SK-N-SH (cell line): ENCODE data around the gene DIPK1A. TPM values are rescaled to one million over a fixed set of nuclear protein-coding genes. Genes with fewer than 3 reads are reported as not detected.

Experiments used
- CTCF ChIA-PET: fragments of 300-600, 350-600 bp; formaldehyde crosslinking; extraction: SDS; loops from one replicate; lab custom pipeline; 2021; lab: Yijun Ruan, JAX
- POLR2A ChIA-PET: fragments of 350-600 bp; sonication (Branson Sonifier 250); formaldehyde crosslinking; extraction: SDS; loops from one replicate; lab custom pipeline; 2020; ENCODE audit warnings: antibody characterized with exemption, inconsistent platforms; lab: Yijun Ruan, JAX
- DNase-seq: peaks from one replicate; pipeline ENCODE4 v3.0.0; 2012
- H2AFZ ChIP-seq: fragments of 200-600 bp; sonication (generic); 2 replicates; pipeline ENCODE4 v1.8.1; 2016; ENCODE audit warnings: antibody characterized with exemption, mild to moderate bottlenecking, low read depth
- H3F3A ChIP-seq: fragments of 200-600 bp; sonication (generic); replicated peaks from 2 replicates; pipeline ENCODE3; 2016; ENCODE audit warnings: antibody characterized with exemption, mild to moderate bottlenecking; ENCODE audit not compliant: insufficient read depth
- H3K27ac ChIP-seq, 2 experiments: fragments of 200-500 bp in 1 of 2; fragments of 200-600 bp in 1 of 2; sonication (Bioruptor generic) in 1 of 2; sonication (generic), shearing (Covaris generic) in 1 of 2; 2 replicates each; pipeline versions ENCODE4 v1.5.1 to v1.6.1; 2014 to 2016; ENCODE audit warnings: low read depth in 2 of 2, inconsistent platforms in 1 of 2, low read length in 1 of 2, mild to moderate bottlenecking in 1 of 2, mixed read lengths in 1 of 2
- H3K27me3 ChIP-seq: fragments of 200-600 bp; sonication (generic), shearing (Covaris generic); 2 replicates; pipeline ENCODE4 v1.6.1; 2016; ENCODE audit warnings: mixed run types; ENCODE audit not compliant: insufficient read depth
- H3K36me3 ChIP-seq, 2 experiments: fragments of 200-500 bp in 1 of 2; fragments of 200-600 bp in 1 of 2; sonication (Bioruptor generic) in 1 of 2; sonication (generic) in 1 of 2; replicated peaks in 1 of 2; 2 replicates each; pipeline versions ENCODE3 to v1.5.1; 2014 to 2016; ENCODE audit warnings: low read length in 1 of 2, mild to moderate bottlenecking in 1 of 2; ENCODE audit not compliant: insufficient read depth in 2 of 2, control insufficient read depth in 1 of 2
- H3K4me1 ChIP-seq, 2 experiments: fragments of 200-500 bp in 1 of 2; fragments of 200-600 bp in 1 of 2; sonication (Bioruptor generic) in 1 of 2; sonication (generic), shearing (Covaris generic) in 1 of 2; 2 replicates each; pipeline versions ENCODE4 v1.5.1 to v1.6.1; 2014 to 2016; ENCODE audit warnings: low read depth in 1 of 2, low read length in 1 of 2, mixed run types in 1 of 2; ENCODE audit not compliant: insufficient read depth in 2 of 2, control insufficient read depth in 1 of 2
- H3K4me2 ChIP-seq: fragments of 200-600 bp; sonication (generic), shearing (Covaris generic); 2 replicates; pipeline ENCODE4 v1.6.1; 2017; ENCODE audit warnings: mixed run types
- H3K4me3 ChIP-seq, 2 experiments: fragments of 200-500 bp in 1 of 2; fragments of 200-600 bp in 1 of 2; sonication (Bioruptor generic) in 1 of 2; sonication (generic), shearing (Covaris generic) in 1 of 2; 2 replicates each; pipeline versions ENCODE4 v1.5.1 to v1.8.1; 2014 to 2016; ENCODE audit warnings: low read depth in 2 of 2, inconsistent platforms in 1 of 2, low read length in 1 of 2, mild to moderate bottlenecking in 1 of 2, mixed read lengths in 1 of 2, moderate library complexity in 1 of 2
- H3K79me2 ChIP-seq: fragments of 200-600 bp; sonication (generic); 2 replicates; pipeline ENCODE4 v1.8.1; 2017; ENCODE audit warnings: mild to moderate bottlenecking; ENCODE audit not compliant: insufficient read depth
- H3K9ac ChIP-seq: fragments of 200-600 bp; sonication (generic); 2 replicates; pipeline ENCODE4 v1.6.1; 2017; ENCODE audit warnings: mixed run types
- H3K9me2 ChIP-seq: fragments of 200-600 bp; sonication (generic); 2 replicates; pipeline ENCODE4 v1.6.1; 2017; ENCODE audit warnings: mixed run types
- H3K9me3 ChIP-seq: fragments of 200-600 bp; sonication (generic); 2 replicates; pipeline ENCODE4 v1.6.1; 2017; ENCODE audit warnings: mixed run types, mild to moderate bottlenecking, moderate library complexity
- H4K20me1 ChIP-seq: fragments of 200-600 bp; sonication (generic); 2 replicates; pipeline ENCODE4 v1.6.1; 2017; ENCODE audit warnings: mild to moderate bottlenecking, mixed run types; ENCODE audit not compliant: insufficient read depth
- CTCF ChIP-seq: fragments of 200-600 bp; sonication (generic); IDR thresholded peaks from 2 replicates; pipeline ENCODE4 v1.6.1; 2017; ENCODE audit warnings: antibody characterized with exemption, mild to moderate bottlenecking, moderate library complexity
- ELF1 ChIP-seq: IDR thresholded peaks from 2 replicates; pipeline ENCODE4 v1.4.0; 2012
- EP300 ChIP-seq, 2 experiments: IDR thresholded peaks; 2 replicates each; pipeline versions ENCODE4 v1.4.0 to v1.6.1; 2012; ENCODE audit warnings: borderline replicate concordance in 1 of 2, low read depth in 1 of 2, low read length in 1 of 2
- EZH2phosphoT487 ChIP-seq: fragments of 200-600 bp; sonication (generic); IDR thresholded peaks from 2 replicates; pipeline ENCODE4 v1.6.1; 2017; ENCODE audit warnings: low read depth, mixed run types, mild to moderate bottlenecking, antibody characterized with exemption, moderate library complexity, borderline replicate concordance
- FOSL2 ChIP-seq: IDR thresholded peaks from 2 replicates; pipeline ENCODE4 v1.4.0; 2012; ENCODE audit warnings: low read depth, mild to moderate bottlenecking, moderate library complexity, borderline replicate concordance
- FOXM1 ChIP-seq: IDR thresholded peaks from 2 replicates; pipeline ENCODE4 v1.4.0; 2012; ENCODE audit warnings: low read depth, mild to moderate bottlenecking
- GABPA ChIP-seq: IDR thresholded peaks from 2 replicates; pipeline ENCODE4 v1.4.0; 2012; ENCODE audit warnings: low read depth, mild to moderate bottlenecking
- GATA2 ChIP-seq: sonication (generic); formaldehyde crosslinking; IDR thresholded peaks from 2 replicates; pipeline ENCODE4 v1.5.0; 2020; ENCODE audit warnings: mild to moderate bottlenecking, missing genetic modification reagents
- MAX ChIP-seq: IDR thresholded peaks from 2 replicates; pipeline ENCODE4 v1.4.0; 2012; ENCODE audit warnings: low read depth
- NFIC ChIP-seq: IDR thresholded peaks from 2 replicates; pipeline ENCODE4 v1.4.0; 2012; ENCODE audit warnings: borderline replicate concordance
- NRF1 ChIP-seq: IDR thresholded peaks from 2 replicates; pipeline ENCODE4 v1.6.1; 2012; ENCODE audit warnings: low read depth, mild to moderate bottlenecking, low read length
- POLR2AphosphoS5 ChIP-seq: IDR thresholded peaks from 2 replicates; pipeline ENCODE4 v1.6.1; 2012; ENCODE audit warnings: low read depth, low read length
- RAD21 ChIP-seq: IDR thresholded peaks from 2 replicates; pipeline ENCODE4 v1.6.1; 2012; ENCODE audit warnings: mild to moderate bottlenecking, low read length
- SIN3A ChIP-seq: IDR thresholded peaks from 2 replicates; pipeline ENCODE4 v1.6.1; 2012; ENCODE audit warnings: low read depth, mild to moderate bottlenecking, low read length, moderate library complexity, borderline replicate concordance
- SMC3 ChIP-seq: IDR thresholded peaks from 2 replicates; pipeline ENCODE4 v1.6.1; 2012; ENCODE audit warnings: low read depth, low read length, improper control_type of control experiment
- TAF1 ChIP-seq: IDR thresholded peaks from 2 replicates; pipeline ENCODE4 v1.6.1; 2012; ENCODE audit warnings: low read depth, mild to moderate bottlenecking, low read length, moderate library complexity, borderline replicate concordance
- TEAD4 ChIP-seq: IDR thresholded peaks from 2 replicates; pipeline ENCODE4 v1.4.0; 2012; ENCODE audit warnings: mild to moderate bottlenecking, borderline replicate concordance; ENCODE audit not compliant: insufficient read depth
- USF1 ChIP-seq: IDR thresholded peaks from 2 replicates; pipeline ENCODE4 v1.4.0; 2012; ENCODE audit warnings: low read depth, borderline replicate concordance
- WGBS: methylation state at CpG from one replicate; pipeline ENCODE4 v1.1.6; 2017; ENCODE audit warnings: low lambda C conversion rate; 5-methylcytosine and 5-hydroxymethylcytosine counted together
- polyA plus RNA-seq, 3 experiments: library from polyadenylated mRNA; depleted of rRNA; stranded (reverse); fragments of >200 nt; gene quantifications; 2 replicates each; pipeline ENCODE4 v1.2.3, GENCODE V29; 2012
- TF ChIP-seq, protein P1 (sequence below): fragments of 150-350 bp; IDR thresholded peaks from 2 replicates; pipeline ENCODE4 v1.6.1; 2017; ENCODE audit warnings: antibody characterized with exemption, low read length, low read depth, borderline replicate concordance

The DIPK1A gene
- polyA plus RNA-seq, 1 of the 3 experiments (the other 2 are of a cell fraction) = 3.4 TPM

DNA sequence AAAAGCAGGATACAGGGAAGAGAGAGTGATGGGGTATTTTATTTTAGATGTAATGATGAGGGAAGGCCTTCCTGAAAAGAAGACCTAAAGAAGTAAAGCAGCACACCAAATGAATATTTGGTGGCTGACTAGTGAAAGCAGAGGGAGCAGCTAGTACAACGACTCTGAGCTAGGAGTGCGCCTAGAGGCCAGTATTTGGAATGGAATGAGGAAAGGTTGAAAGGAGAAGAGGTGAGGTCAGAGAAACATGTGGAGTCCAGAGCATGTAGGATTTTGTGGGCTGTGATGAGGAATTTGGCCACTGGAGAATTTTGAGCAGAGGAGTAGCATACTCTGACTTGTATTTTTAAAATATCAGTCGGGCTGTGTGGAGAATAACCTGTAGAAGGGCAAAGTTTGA, 141.2 kb downstream of the DIPK1A start:
- H3K27ac ChIP-seq = no peak overlapping the region
- no peak overlapping the region for H3K9ac ChIP-seq
- H3F3A ChIP-seq = no peaks in the 10 kb centered on the region
- no peak overlapping the region for H3K4me3 ChIP-seq
- WGBS = 58% methylated on average over 3 of the region's 3 CpGs
- H4K20me1 ChIP-seq = no peaks in the 10 kb centered on the region
- H3K4me2 ChIP-seq = no peak overlapping the region
- H3K79me2 ChIP-seq = no peaks in the 10 kb centered on the region
- H2AFZ ChIP-seq = no peak overlapping the region
- DNase-seq = no peak
- no peaks in the 10 kb centered on the region for H3K27me3 ChIP-seq
- CTCF ChIA-PET = interaction anchor here (1.1 kb wide), 1 partner anchor 137 kb away, joined by 3 read pairs; no protein-coding TSS in a partner anchor
- TF ChIP-seq RAD21 = no peak
- no peak for TF ChIP-seq ELF1
- TF ChIP-seq, protein P1, sequence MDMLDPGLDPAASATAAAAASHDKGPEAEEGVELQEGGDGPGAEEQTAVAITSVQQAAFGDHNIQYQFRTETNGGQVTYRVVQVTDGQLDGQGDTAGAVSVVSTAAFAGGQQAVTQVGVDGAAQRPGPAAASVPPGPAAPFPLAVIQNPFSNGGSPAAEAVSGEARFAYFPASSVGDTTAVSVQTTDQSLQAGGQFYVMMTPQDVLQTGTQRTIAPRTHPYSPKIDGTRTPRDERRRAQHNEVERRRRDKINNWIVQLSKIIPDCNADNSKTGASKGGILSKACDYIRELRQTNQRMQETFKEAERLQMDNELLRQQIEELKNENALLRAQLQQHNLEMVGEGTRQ = no peak
- TF ChIP-seq SIN3A = no peak
- H3K36me3 ChIP-seq = no peaks in the 10 kb centered on the region
- no peaks in the 10 kb centered on the region for H3K9me3 ChIP-seq
- POLR2A ChIA-PET = no interaction called here
- no peaks in the 10 kb centered on the region for H3K9me2 ChIP-seq
- no peaks in the 10 kb centered on the region for H3K4me1 ChIP-seq

DNA sequence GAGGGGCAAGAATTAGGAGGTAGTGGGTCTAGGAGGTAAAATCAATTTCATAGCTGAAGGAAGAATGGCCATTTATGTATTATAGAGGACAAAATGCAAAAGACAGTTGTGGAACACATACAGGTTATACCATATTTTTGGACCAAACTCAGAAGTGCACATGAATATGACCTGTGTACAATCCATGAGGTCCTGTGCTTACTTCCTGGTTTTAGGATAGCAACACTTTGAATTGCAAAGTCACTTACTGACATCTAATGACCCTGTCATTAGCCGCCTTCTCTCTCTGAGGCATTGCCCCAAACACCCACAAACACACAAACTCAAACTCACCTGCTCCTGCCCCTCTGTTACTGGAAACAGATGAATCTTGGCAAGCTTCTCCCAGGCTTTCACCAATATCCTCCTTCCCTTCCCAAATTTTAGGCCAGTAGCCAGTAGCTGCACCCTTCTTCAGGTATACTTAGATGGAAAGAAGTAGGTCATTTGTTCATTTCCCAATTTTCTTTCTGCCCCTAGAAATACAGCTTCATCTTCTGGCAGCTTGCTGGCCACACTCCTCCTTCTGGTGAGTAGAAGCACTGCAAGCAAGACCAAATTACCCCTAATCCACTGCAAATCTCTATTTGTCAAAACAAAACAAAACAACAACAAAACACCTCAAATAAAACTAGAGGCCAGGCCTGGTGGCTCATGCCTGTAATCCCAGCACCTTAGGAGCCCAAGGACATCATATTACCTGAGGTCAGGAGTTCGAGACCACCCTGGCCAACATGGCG, 143.1 kb downstream of the DIPK1A start:
- Histone ChIP-seq H3K79me2 (no peaks in the 10 kb centered on the region), H3K4me3 (no peak overlapping the region; a peak in 1 of 4 replicates), H3F3A (no peaks in the 10 kb centered on the region), H3K4me2 (no peak overlapping the region), H3K9ac (no peak overlapping the region), H3K9me3 (no peaks in the 10 kb centered on the region), H3K36me3 (no peaks in the 10 kb centered on the region), H3K27ac (no peak overlapping the region), H3K4me1 (no peaks in the 10 kb centered on the region), H3K9me2 (no peaks in the 10 kb centered on the region), H3K27me3 (no peaks in the 10 kb centered on the region), H2AFZ (no peak overlapping the region), H4K20me1 (no peaks in the 10 kb centered on the region)
- ChIA-PET CTCF (interaction anchor here (0.5 to 2.8 kb wide), 18 partner anchors 10 to 827 kb away, joined by 3 to 17 read pairs (median 4); partner anchors contain the start of genes EVI5 and RPL5), POLR2A (interaction anchor here (1.8 kb wide), 1 partner anchor 14 kb away, joined by 8 read pairs; the partner anchor contains the start of gene RPL5)
- TF ChIP-seq EP300 (IDR thresholded peaks at IDR 0.05; ENCODE audit: borderline replicate concordance in 1 of 2, low read depth in 1 of 2, low read length in 1 of 2) (no peak), CTCF (peak; percentile 65), GATA2 (no peak), FOSL2 (no peak), RAD21 (peak; percentile 61), MAX (no peak), USF1 (no peak), FOXM1 (no peak), SMC3 (peak; percentile 53), GABPA (no peak), NRF1 (no peak), TAF1 (no peak), TEAD4 (no peak), EZH2phosphoT487 (no peak), ELF1 (no peak), POLR2AphosphoS5 (no peak), NFIC (no peak)
- peak; percentile 38 for DNase-seq
- WGBS = 91% methylated on average over 3 of the region's 3 CpGs
